Measurements from ENCODE around the gene LAMA5. TPM values are rescaled to one million over a fixed set of nuclear protein-coding genes. Genes with fewer than 3 reads are reported as not detected.

The LAMA5 gene
- total and polyA plus RNA-seq, 2 experiments from 2014 or later: 201 to 298 TPM

DNA sequence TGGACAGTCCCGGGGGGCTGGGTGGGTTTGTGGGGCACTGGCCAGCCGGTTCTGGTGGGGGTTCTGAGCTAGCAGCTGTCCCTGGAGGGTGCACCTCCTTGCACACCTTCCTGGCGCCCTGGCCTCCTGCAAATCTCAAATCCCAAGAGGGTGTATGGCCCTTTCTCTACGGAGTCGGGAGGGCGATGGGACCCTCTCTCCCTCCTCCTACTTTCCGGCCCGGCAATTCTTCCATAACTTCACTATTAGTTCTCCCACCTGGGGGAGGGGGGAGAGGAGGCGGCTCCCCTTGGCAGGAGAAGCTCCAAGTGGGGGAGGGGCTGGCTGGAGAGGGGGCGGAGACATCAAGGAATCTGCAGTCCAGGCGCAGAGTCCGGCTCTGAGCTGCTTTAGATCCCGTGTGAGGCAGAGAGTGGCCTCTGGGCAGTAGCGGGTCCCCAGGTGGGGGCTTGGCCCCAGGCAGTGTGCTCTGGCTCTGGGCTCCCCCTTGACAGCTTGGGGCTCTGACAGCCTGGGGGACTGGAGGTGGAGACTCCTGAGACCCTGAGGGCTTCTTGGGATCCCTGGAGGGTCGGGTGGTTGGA is 1.4 kb upstream of the LAMA5 start:
- H3K27ac ChIP-seq (ENCODE audit: low read depth): peak overlapping the region; percentile 88; the same call in 1 of the 2 replicates
- Mint-ChIP-seq H3K27ac (peak overlapping the region; percentile 80; the same call in 1 of the 2 replicates), H3K27me3 (ENCODE audit: insufficient read depth, low read depth, poor library complexity) (peaks cover 20% of the 10 kb centered on the region), H3K9me3 (no peaks in the 10 kb centered on the region; the same call in 2 of the 3 replicates), H3K4me3 (peak overlapping the region; percentile 70), H3K36me3 (ENCODE audit: low read depth) (no peaks in the 10 kb centered on the region; the same call in 2 of the 3 replicates), H3K4me1 (peaks cover 35% of the 10 kb centered on the region)
- peaks cover 6% of the 10 kb centered on the region for H4K20me1 ChIP-seq (replicated peaks; ENCODE audit: insufficient read depth)
- H2AFZ ChIP-seq: 0 out of 2 replicates have a peak overlapping the region, but pooled peaks have one; percentile 18
- TF ChIP-seq NANOG (IDR thresholded peaks at IDR 0.05; ENCODE audit: borderline replicate concordance): no peak
- TF ChIP-seq ZNF114 (CRISPR knock-in tag; IDR thresholded peaks at IDR 0.05): no peak
- peak; percentile 56; the same call in 1 of the 2 replicates for TF ChIP-seq POLR2AphosphoS5 (IDR thresholded peaks at IDR 0.05; ENCODE audit: low read depth)
- TF ChIP-seq ETS1 (IDR thresholded peaks at IDR 0.05): no peak
- TF ChIP-seq ZNF331 (CRISPR knock-in tag; IDR thresholded peaks at IDR 0.05; ENCODE audit: low read depth): no peak
- ATAC-seq: peak; percentile 13
- peak overlapping the region; percentile 93 for H3K4me2 ChIP-seq
- H3K27me3 ChIP-seq (ENCODE audit: insufficient read depth): no peaks in the 10 kb centered on the region
- H3K36me3 ChIP-seq (ENCODE audit: insufficient read depth): no peaks in the 10 kb centered on the region
- peak; percentile 88 for DNase-seq (ENCODE audit: low spot score)
- H3K4me3 ChIP-seq: peak overlapping the region; percentile 64
- peaks cover 18% of the 10 kb centered on the region for H3F3A ChIP-seq (replicated peaks; ENCODE audit: low read depth)
- H3K9me2 ChIP-seq (ENCODE audit: insufficient read depth): no peaks in the 10 kb centered on the region
- peaks cover 44% of the 10 kb centered on the region for H3K4me1 ChIP-seq (ENCODE audit: insufficient read depth)
- H3K79me2 ChIP-seq (replicated peaks; ENCODE audit: insufficient read depth): peaks cover 31% of the 10 kb centered on the region

- H2AFZ ChIP-seq: no peak overlapping the region
- Mint-ChIP-seq H3K27ac (no peak overlapping the region), H3K27me3 (ENCODE audit: insufficient read depth, low read depth, poor library complexity) (peaks cover 19% of the 10 kb centered on the region), H3K36me3 (ENCODE audit: low read depth) (no peaks in the 10 kb centered on the region; the same call in 2 of the 3 replicates), H3K4me1 (peaks cover 36% of the 10 kb centered on the region), H3K4me3 (peak overlapping the region; percentile 70), H3K9me3 (no peaks in the 10 kb centered on the region; the same call in 2 of the 3 replicates)
- H3F3A ChIP-seq (replicated peaks; ENCODE audit: low read depth): peaks cover 25% of the 10 kb centered on the region
- peaks cover 6% of the 10 kb centered on the region for H4K20me1 ChIP-seq (replicated peaks; ENCODE audit: insufficient read depth)
- peak overlapping the region; percentile 64 for H3K4me3 ChIP-seq
- H3K27me3 ChIP-seq (ENCODE audit: insufficient read depth): no peaks in the 10 kb centered on the region
- no peaks in the 10 kb centered on the region for H3K36me3 ChIP-seq (ENCODE audit: insufficient read depth)
- H3K4me2 ChIP-seq: peak overlapping the region; percentile 93
- peaks cover 51% of the 10 kb centered on the region for H3K4me1 ChIP-seq (ENCODE audit: insufficient read depth)
- peaks cover 38% of the 10 kb centered on the region for H3K79me2 ChIP-seq (replicated peaks; ENCODE audit: insufficient read depth)
- H3K27ac ChIP-seq (ENCODE audit: low read depth): peak overlapping the region; percentile 85; the same call in 1 of the 2 replicates
- no peaks in the 10 kb centered on the region for H3K9me2 ChIP-seq (ENCODE audit: insufficient read depth)
- DNase-seq (ENCODE audit: low spot score) (peak; percentile 70), ATAC-seq (peak; percentile 2)
- TF ChIP-seq ZNF114 (CRISPR knock-in tag; IDR thresholded peaks at IDR 0.05) (no peak), EZH2phosphoT487 (IDR thresholded peaks at IDR 0.05; ENCODE audit: unreplicated experiment) (no peak), CTCF (conservative IDR thresholded peaks at IDR 0.05; ENCODE audit: low read depth in 2 of 2) (no peak), NANOG (IDR thresholded peaks at IDR 0.05; ENCODE audit: borderline replicate concordance) (no peak), EZH2 (IDR thresholded peaks at IDR 0.05; ENCODE audit: low read depth, unreplicated experiment) (no peak), STAT1 (IDR thresholded peaks at IDR 0.05; ENCODE audit: unreplicated experiment) (no peak), POLR2AphosphoS5 (IDR thresholded peaks at IDR 0.05; ENCODE audit: low read depth) (no peak; the same call in 1 of the 2 replicates), ZNF462 (CRISPR knock-in tag; IDR thresholded peaks at IDR 0.05) (no peak), ZNF331 (CRISPR knock-in tag; IDR thresholded peaks at IDR 0.05; ENCODE audit: low read depth) (no peak)
Observed at GRCh38 chr20:62367633-62368391, 700 bp upstream of the LAMA5 start.

Data from GM23338 (cell line).